PFSK-1 (cell line): Measurements from ENCODE around the gene SAP25.

Source experiments
- FOXP2 ChIP-seq: optimal IDR thresholded peaks from 2 replicates; pipeline ENCODE3; 2011; ENCODE audit warnings: borderline replicate concordance, control low read depth, inconsistent platforms; ENCODE audit not compliant: insufficient read depth; ENCODE audit errors: extremely low read length, extremely low read depth
- POLR2AphosphoS5 ChIP-seq: IDR thresholded peaks from 2 replicates; pipeline ENCODE4 v1.6.1; 2012; ENCODE audit warnings: low read depth, mild to moderate bottlenecking, control low read depth, low read length, moderate library complexity

- TF ChIP-seq POLR2AphosphoS5 (no peak), FOXP2 (no peak)
Measured at GRCh38 chr7:100567751-100568175, 5.9 kb downstream of the SAP25 start.
